ENCODE data around the gene CAPN9. TPM values are rescaled to one million over a fixed set of nuclear protein-coding genes. Genes with fewer than 3 reads are reported as not detected.

Gene CAPN9
- total RNA-seq, 2 experiments from 2014 or later: not detected

DNA sequence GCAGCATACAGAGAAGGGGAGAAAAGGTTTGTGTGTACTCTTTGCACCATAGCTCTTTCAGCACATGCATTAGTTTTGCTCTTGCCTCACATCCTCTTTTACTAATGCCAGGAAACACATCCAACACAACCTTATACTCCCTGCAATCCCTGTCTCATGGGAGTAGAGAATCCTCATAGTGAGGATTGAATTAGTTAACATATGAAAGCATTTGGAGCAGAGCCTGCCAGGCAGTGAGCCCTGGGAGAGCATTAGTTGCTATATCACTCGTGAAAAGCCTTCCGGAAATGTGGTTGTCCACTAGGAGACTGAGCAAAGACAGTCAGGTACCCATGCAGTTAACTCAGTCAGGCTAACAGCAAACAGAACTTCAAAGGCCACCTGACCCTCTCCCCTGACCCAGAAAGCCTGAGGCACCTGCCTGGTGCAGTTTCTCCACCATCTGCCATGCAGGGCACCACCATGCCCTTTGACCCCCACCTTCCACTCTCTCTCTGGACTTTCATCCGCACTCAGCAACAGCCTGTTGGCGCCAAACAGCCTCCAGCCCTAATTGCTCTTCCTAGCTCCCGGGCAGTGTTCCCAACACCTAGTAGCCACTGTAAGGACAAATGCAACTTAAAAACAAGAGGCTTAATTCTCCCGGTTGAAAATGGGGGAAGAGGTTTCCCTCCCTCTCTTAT is 18.3 kb upstream of the CAPN9 start:
- TF ChIP-seq, protein P1, sequence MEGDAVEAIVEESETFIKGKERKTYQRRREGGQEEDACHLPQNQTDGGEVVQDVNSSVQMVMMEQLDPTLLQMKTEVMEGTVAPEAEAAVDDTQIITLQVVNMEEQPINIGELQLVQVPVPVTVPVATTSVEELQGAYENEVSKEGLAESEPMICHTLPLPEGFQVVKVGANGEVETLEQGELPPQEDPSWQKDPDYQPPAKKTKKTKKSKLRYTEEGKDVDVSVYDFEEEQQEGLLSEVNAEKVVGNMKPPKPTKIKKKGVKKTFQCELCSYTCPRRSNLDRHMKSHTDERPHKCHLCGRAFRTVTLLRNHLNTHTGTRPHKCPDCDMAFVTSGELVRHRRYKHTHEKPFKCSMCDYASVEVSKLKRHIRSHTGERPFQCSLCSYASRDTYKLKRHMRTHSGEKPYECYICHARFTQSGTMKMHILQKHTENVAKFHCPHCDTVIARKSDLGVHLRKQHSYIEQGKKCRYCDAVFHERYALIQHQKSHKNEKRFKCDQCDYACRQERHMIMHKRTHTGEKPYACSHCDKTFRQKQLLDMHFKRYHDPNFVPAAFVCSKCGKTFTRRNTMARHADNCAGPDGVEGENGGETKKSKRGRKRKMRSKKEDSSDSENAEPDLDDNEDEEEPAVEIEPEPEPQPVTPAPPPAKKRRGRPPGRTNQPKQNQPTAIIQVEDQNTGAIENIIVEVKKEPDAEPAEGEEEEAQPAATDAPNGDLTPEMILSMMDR (IDR thresholded peaks at IDR 0.05): no peak

DNA sequence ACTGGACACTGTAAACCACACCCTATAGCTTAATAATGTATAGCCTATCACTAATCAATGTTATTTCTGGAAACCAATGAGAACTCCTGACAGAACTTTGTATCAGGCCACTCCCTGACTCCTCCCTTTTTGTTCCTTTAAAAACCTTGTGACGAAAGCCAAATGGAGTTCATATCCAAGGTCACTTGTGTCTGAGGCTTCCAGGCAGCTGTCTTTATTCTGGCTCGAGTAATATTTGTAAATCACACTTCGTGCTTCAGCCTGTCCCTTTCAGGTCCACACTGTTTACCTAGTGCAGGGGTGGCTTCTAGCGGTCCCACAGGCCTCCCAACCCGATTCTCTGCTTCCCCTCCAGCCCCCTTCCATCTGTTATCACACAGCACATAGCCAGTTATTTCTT is 16.2 kb upstream of the CAPN9 start:
- no peak for DNase-seq
- ChIA-PET CTCF (no interaction called here), POLR2A (no interaction called here)
- H3K4me3 Mint-ChIP-seq: no peak overlapping the region
- no peaks in the 10 kb centered on the region for H3K4me1 Mint-ChIP-seq (ENCODE audit: low read depth)
- no peaks in the 10 kb centered on the region for H3K9me3 Mint-ChIP-seq
- H3K27ac Mint-ChIP-seq: no peak overlapping the region
- TF ChIP-seq, protein P1 (IDR thresholded peaks at IDR 0.05): no peak
- no peak for ATAC-seq
- no peaks in the 10 kb centered on the region for H3K36me3 Mint-ChIP-seq (ENCODE audit: low read depth)
- peaks cover 2% of the 10 kb centered on the region for H3K27me3 Mint-ChIP-seq
- intact Hi-C loops (cut with micrococcal nuclease): no loop called here

More for the DNA sequence above, 18.3 kb upstream of the CAPN9 start:
- ChIA-PET POLR2A (no interaction called here), CTCF (no interaction called here)
- H3K9me3 Mint-ChIP-seq: no peaks in the 10 kb centered on the region
- no peaks in the 10 kb centered on the region for H3K36me3 Mint-ChIP-seq (ENCODE audit: low read depth)
- no peak overlapping the region for H3K27ac Mint-ChIP-seq
- ATAC-seq: no peak
- no peak for DNase-seq
- H3K4me1 Mint-ChIP-seq (ENCODE audit: low read depth): no peaks in the 10 kb centered on the region
- no peak overlapping the region for H3K4me3 Mint-ChIP-seq
- peaks cover 6% of the 10 kb centered on the region for H3K27me3 Mint-ChIP-seq
- intact Hi-C loops (cut with micrococcal nuclease): no loop called here

DNA sequence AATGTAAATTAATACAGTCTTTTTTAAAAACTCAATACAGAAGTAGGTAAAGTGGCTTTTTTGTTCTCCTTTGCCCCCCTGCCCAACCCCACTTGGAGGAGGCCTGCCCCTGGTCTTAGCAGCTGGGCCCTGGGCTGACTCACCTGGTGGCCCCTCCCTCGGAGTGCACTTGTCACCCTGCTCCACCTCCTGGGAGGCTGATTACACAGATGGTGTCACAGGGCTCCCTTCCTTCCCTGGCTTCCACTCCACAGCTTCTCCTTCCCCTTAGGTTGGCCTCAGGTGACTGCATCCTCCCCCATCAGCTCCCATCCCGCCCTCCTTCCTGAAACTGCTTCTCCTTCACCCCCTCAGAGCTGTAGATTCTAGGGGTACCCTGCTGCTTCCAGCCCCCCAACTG is 11.7 kb upstream of the CAPN9 start:
- ChIA-PET POLR2A (no interaction called here), CTCF (no interaction called here)
- intact Hi-C loops (cut with micrococcal nuclease): no loop called here
- no peak overlapping the region for H3K27ac Mint-ChIP-seq
- peaks cover 12% of the 10 kb centered on the region for H3K27me3 Mint-ChIP-seq
- no peak overlapping the region for H3K4me3 Mint-ChIP-seq
- TF ChIP-seq, protein P1 (IDR thresholded peaks at IDR 0.05): no peak
- ATAC-seq (no peak), DNase-seq (no peak)
- H3K4me1 Mint-ChIP-seq (ENCODE audit: low read depth): no peaks in the 10 kb centered on the region
- H3K36me3 Mint-ChIP-seq (ENCODE audit: low read depth): no peaks in the 10 kb centered on the region
- H3K9me3 Mint-ChIP-seq: peaks cover 5% of the 10 kb centered on the region

DNA sequence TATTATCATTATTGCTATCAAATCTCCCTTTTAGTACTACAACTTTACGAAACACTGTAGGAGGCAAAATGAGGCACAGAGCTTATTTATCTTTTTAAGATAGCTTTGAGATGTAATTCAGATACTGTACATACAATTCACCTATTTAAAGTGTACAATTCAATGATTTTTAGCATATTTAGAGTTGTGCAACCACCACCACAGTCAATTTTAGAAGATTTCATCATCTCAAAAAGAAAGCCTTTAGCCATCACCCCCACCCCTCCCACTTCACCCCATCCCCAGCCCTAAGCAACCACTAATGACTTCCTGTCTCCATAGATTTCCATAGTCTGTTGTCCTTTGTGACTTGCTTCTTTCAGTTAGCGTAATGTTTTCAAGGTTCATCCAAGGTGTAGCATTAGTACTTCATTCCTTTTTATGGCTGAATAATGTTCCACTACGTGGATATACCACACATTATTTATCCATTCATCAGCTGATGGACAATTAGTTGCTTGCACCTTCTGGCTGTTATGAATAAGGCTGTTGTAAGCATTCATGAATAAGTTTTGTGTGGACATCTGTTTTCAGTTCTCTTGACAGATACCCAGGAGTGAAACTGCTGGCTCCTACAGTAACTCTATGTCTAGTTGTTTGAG is 9.4 kb upstream of the CAPN9 start:
- no peak for DNase-seq
- Mint-ChIP-seq H3K4me1 (ENCODE audit: low read depth) (no peaks in the 10 kb centered on the region), H3K27ac (no peak overlapping the region), H3K27me3 (peaks cover 10% of the 10 kb centered on the region), H3K4me3 (no peak overlapping the region), H3K36me3 (ENCODE audit: low read depth) (no peaks in the 10 kb centered on the region), H3K9me3 (peaks cover 5% of the 10 kb centered on the region)
- ChIA-PET CTCF (no interaction called here), POLR2A (no interaction called here)
- TF ChIP-seq, protein P1 (IDR thresholded peaks at IDR 0.05): no peak
- ATAC-seq: no peak
- intact Hi-C loops (cut with micrococcal nuclease): no loop called here

DNA sequence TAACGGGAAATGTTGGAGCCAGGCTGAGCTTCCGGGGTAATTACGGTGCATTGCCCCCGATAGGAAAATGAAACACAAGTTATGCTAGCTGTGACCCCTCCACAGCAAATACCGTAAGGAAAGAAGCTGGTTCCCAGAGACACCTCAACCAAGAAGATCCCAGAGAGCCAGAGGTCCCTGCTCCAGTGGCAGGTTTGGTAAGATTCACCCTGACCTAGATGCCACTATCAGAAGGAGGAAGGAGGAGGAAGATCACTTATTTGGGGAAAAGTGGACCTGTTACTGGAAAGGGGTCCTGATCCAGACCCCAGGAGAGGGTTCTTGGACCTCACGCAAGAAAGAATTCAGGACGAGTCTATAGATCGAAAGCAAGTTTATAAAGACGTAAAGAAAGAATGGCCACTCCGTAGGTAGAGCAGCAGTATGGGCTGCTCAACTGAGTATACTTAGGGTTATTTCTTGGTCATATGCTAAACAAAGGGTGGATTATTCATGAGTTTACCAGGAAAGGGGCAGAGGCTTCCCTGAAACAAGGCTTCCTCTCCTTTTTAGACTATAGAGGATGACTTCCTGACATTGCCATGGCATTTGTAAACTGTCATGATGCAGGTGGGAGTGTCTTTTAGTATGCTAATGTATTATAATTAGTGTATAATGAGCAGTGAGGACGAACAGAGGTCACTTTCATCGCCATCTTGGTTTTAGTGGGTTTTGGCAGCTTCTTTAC is 7.5 kb upstream of the CAPN9 start:
- DNase-seq: no peak
- intact Hi-C loops (cut with micrococcal nuclease): no loop called here
- Mint-ChIP-seq H3K9me3 (peaks cover 5% of the 10 kb centered on the region), H3K4me1 (ENCODE audit: low read depth) (no peaks in the 10 kb centered on the region), H3K27me3 (peaks cover 10% of the 10 kb centered on the region), H3K36me3 (ENCODE audit: low read depth) (no peaks in the 10 kb centered on the region), H3K4me3 (no peak overlapping the region), H3K27ac (no peak overlapping the region)
- ChIA-PET CTCF (no interaction called here), POLR2A (no interaction called here)
- TF ChIP-seq, protein P1 (IDR thresholded peaks at IDR 0.05): no peak
- no peak for ATAC-seq

Data from activated CD8-positive, alpha-beta T cell treated with anti-CD3 and anti-CD28 coated beads for 36 hours (primary cell).